ENCODE measurements around the gene CCDC51. TPM values are rescaled to one million over a fixed set of nuclear protein-coding genes. Genes with fewer than 3 reads are reported as not detected.

Gene CCDC51
- total RNA-seq, 2 donors from 2014 or later = 12.7 to 14.8 TPM

GRCh38 chr3:48417529-48418108, 22.3 kb downstream of the CCDC51 start:
- Histone ChIP-seq H3K4me1 (replicated peaks) (no peaks in the 10 kb centered on the region), H3K27ac (no peak overlapping the region), H3K27me3 (replicated peaks; ENCODE audit: insufficient read depth) (no peaks in the 10 kb centered on the region), H3K4me3 (no peak overlapping the region), H3K36me3 (peaks cover 21 to 44% of the 10 kb centered on the region in 2 donors), H3K9me3 (no peaks in the 10 kb centered on the region)
- TF ChIP-seq POLR2A (IDR thresholded peaks at IDR 0.05) (no peak), CTCF (IDR thresholded peaks at IDR 0.05) (no peak)
- intact Hi-C loops (cut with DNase I) = no loop called here
- WGBS = 88% methylated on average over 13 of the region's 14 CpGs
- DNase-seq (ENCODE audit: low spot score) = no peak

- Histone ChIP-seq H3K4me1 (replicated peaks) (no peaks in the 10 kb centered on the region), H3K27me3 (replicated peaks; ENCODE audit: insufficient read depth) (no peaks in the 10 kb centered on the region), H3K9me3 (no peaks in the 10 kb centered on the region), H3K27ac (no peak overlapping the region), H3K4me3 (no peak overlapping the region), H3K36me3 (peaks cover 28 to 51% of the 10 kb centered on the region in 2 donors)
- 95% methylated on average over 4 of the region's 4 CpGs for WGBS
- DNase-seq (ENCODE audit: low spot score) = no peak
- TF ChIP-seq CTCF (IDR thresholded peaks at IDR 0.05) (no peak), POLR2A (IDR thresholded peaks at IDR 0.05) (no peak), POLR2AphosphoS5 (IDR thresholded peaks at IDR 0.05) (no peak)
- intact Hi-C loops (cut with DNase I) = no loop called here
Observed at GRCh38 chr3:48416546-48416945, 23.4 kb downstream of the CCDC51 start.

DNA sequence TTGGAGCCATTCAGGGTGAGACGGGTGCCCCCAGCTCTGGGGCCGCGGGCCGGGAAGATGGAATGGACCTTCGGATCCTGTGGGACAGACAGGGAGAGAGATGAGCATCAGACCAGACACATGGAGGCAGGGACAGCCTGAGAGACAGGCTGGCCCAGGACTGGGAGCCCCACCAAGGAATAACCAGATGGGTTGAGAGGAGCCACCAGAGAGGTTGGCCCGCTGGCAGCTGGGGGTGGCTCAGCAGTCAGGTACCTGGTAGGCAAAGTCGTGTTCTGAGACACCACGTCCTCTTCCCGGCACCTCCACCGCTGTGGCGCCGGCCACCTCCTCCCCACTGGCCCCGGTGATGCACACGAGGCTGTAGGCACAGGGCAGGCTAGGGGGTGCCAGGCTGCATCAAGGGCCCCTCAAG, 23.8 kb downstream of the CCDC51 start:
- Histone ChIP-seq H3K4me1 (replicated peaks) (no peaks in the 10 kb centered on the region), H3K27me3 (replicated peaks; ENCODE audit: insufficient read depth) (no peaks in the 10 kb centered on the region), H3K9me3 (no peaks in the 10 kb centered on the region), H3K36me3 (peaks cover 28 to 55% of the 10 kb centered on the region in 2 donors), H3K27ac (no peak overlapping the region), H3K4me3 (no peak overlapping the region)
- DNase-seq (ENCODE audit: low spot score) = no peak
- WGBS = 85% methylated on average over 13 of the region's 14 CpGs
- intact Hi-C loops (cut with DNase I) = no loop called here
- TF ChIP-seq POLR2AphosphoS5 (IDR thresholded peaks at IDR 0.05) (no peak), CTCF (IDR thresholded peaks at IDR 0.05) (no peak), POLR2A (IDR thresholded peaks at IDR 0.05) (no peak)

DNA sequence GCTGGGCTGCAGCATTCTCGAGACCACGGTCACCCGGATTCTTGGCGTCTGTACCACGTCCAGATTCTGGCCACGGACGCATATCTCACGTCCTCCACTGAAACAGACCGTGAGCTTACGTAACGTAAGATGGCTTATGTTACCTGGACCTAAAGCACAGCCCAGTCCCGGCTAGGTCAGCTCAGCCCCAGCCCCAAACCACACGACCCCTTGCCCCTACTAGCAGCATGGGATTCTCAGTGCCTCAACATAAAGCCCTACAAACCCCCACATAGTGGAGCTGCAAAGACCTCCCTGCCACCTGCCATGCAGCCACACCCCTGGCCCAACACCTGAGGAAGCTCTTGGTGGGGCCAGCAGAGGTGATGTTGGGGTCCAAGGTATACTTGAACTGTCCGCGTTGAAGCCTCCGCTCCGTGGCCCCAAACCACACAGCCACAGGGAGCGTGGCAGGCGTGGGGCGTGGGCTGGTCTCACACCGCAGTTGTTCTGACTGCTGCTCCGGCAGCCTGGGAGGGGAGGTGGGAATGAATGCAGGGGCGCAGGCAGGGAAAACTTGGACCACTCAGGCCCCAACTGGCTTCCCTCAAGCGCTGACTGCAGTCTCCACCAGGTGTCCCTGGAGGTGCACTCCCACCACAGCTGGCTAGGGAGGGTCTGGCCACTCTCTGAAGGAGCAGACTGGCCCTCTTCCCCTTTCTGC, 24.5 kb downstream of the CCDC51 start:
- DNase-seq (ENCODE audit: low spot score) = no peak
- Histone ChIP-seq H3K9me3 (no peaks in the 10 kb centered on the region), H3K4me1 (replicated peaks) (no peaks in the 10 kb centered on the region), H3K36me3 (peaks cover 28 to 62% of the 10 kb centered on the region in 2 donors), H3K27ac (no peak overlapping the region), H3K27me3 (replicated peaks; ENCODE audit: insufficient read depth) (no peaks in the 10 kb centered on the region), H3K4me3 (no peak overlapping the region)
- WGBS = 88% methylated on average over 24 of the region's 24 CpGs
- TF ChIP-seq POLR2A (IDR thresholded peaks at IDR 0.05) (no peak), CTCF (IDR thresholded peaks at IDR 0.05) (no peak), POLR2AphosphoS5 (IDR thresholded peaks at IDR 0.05) (no peak)
- intact Hi-C loops (cut with DNase I) = no loop called here

Data from prostate gland (tissue), 2 donors.